Right cardiac atrium (tissue), 5 donors: ENCODE results near the gene CANT1. TPM values are rescaled to one million over a fixed set of nuclear protein-coding genes. Genes with fewer than 3 reads are reported as not detected.

Experiments
- ATAC-seq, 2 donors: fragments of 200-7000 bp; cut with Tn5 transposase; one replicate each; pipeline versions ENCODE4 v1.8.0 to v1.9.1; 2020; ENCODE audit warnings: moderate library complexity in 2 of 2, mild to moderate bottlenecking in 1 of 2
- DNase-seq, 3 donors: peaks; one replicate each; pipeline ENCODE4 v3.0.0-alpha.2; 2020
- H3K27ac ChIP-seq: one replicate; pipeline ENCODE4 v1.5.1; 2013; ENCODE audit warnings: mild to moderate bottlenecking, low read length, control low read depth, moderate library complexity
- H3K27me3 ChIP-seq: one replicate; pipeline ENCODE4 v1.6.1; 2013; ENCODE audit not compliant: control insufficient read depth, insufficient read depth
- H3K4me1 ChIP-seq: one replicate; pipeline ENCODE4 v1.6.1; 2013; ENCODE audit warnings: low read length; ENCODE audit not compliant: control insufficient read depth, insufficient read depth
- H3K4me3 ChIP-seq: one replicate; pipeline ENCODE4 v1.5.1; 2013; ENCODE audit warnings: low read length, control low read depth
- H3K9me3 ChIP-seq: one replicate; pipeline ENCODE4 v1.6.1; 2013; ENCODE audit warnings: low read length; ENCODE audit not compliant: control insufficient read depth
- whole genome bisulfite sequencing: extraction: QIAGEN DNeasy Blood & Tissue Kit; methylation state at CpG from one replicate; pipeline ENCODE4 v1.1.7; 2013; 5-methylcytosine and 5-hydroxymethylcytosine counted together
- intact Hi-C, 4 donors: fragments of 100-400 bp; cut with DNase I; formaldehyde crosslinking; loops; one replicate each; pipeline versions ENCODE4 v1.11.0 to v1.14.0; 2022 to 2023
- polyA plus RNA-seq: library from polyadenylated mRNA; stranded (reverse); fragments of 200-250 nt; gene quantifications from one replicate; pipeline ENCODE4 v1.2.3, GENCODE V29; 2013
- total RNA-seq, 4 donors: library from RNA; stranded (reverse); fragmentation: NEBNext Ultra II Directional; extraction: Animal tissue kit (Norgen Biotek cat#: 25700); gene quantifications; one replicate each; pipeline ENCODE4 v1.2.1, GENCODE V29; 2021
- donor health status: healthy with polysubstance abuse.
- donor health status: DM: no; HTN: yes; CAD: no.
- donor health status: DM: no; HTN: no; CAD: no.
- donor health status: DM: no; HTN: yes; CAD: no; lungs with severe emphysema.
- donor health status: DM: yes; HTN: yes; CAD: no.

CANT1 gene
- total and polyA plus RNA-seq, 5 donors, result 13.6 to 38.8 (median 32.5) TPM

GRCh38 chr17:79018370-79018695 lies 8.8 kb upstream of the CANT1 start:
- WGBS, result 98% methylated on average over 3 of the region's 3 CpGs
- no peaks in the 10 kb centered on the region for H3K27me3 ChIP-seq
- ATAC-seq, result no peak
- intact Hi-C loops, result loop anchor here in 1 of 4 donors (10.0 kb wide), 1 partner anchor 66 kb away; no protein-coding TSS in a partner anchor
- H3K4me1 ChIP-seq, result peaks cover 18% of the 10 kb centered on the region
- H3K4me3 ChIP-seq, result no peak overlapping the region
- no peak overlapping the region for H3K27ac ChIP-seq
- DNase-seq, result peak in 1 of 3 donors; percentile 4
- H3K9me3 ChIP-seq, result no peaks in the 10 kb centered on the region

DNA sequence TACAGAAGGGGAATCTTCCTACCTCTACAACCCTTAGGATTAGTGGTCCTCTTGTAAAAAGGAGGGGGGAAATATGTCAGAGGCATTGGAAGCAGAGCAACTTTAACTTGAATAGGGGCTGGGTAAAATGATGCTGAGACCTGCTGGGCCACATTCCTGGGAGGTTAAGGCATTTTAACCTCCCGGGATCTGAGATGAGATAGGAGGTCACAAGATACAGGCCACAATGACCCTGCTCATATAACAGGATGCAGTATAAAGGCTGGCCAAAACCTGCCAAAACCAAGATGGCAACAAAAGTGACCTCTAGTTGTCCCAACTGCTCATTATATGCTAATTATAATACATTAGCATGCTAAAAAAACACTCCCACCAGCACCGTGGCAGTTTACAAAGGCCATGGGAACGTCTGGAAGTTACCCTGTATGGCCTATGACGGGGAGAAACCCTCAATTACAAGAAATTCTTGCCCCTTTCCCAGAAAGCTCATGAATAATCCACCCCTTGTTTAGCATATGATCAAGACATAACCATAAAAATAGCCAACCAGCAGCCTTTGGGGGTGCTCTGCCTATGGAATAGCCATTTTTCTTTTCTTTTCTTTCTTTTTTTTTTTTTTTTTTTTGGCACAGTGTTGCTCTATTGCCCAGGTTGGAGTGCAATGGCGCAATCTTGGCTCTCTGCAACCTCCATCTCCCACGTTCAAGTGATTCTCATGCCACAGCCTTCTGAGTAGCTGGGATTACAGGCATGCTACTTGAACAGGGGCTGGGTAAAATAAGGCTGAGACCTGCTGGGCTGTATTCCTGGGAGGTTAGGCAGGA lies 8.2 kb upstream of the CANT1 start:
- H3K9me3 ChIP-seq, result no peaks in the 10 kb centered on the region
- no peak overlapping the region for H3K27ac ChIP-seq
- DNase-seq, result no peak
- intact Hi-C loops, result loop anchor here in 1 of 4 donors (10.0 kb wide), 1 partner anchor 67 kb away; no protein-coding TSS in a partner anchor
- no peak overlapping the region for H3K4me3 ChIP-seq
- H3K27me3 ChIP-seq, result no peaks in the 10 kb centered on the region
- H3K4me1 ChIP-seq, result peaks cover 15% of the 10 kb centered on the region
- ATAC-seq, result no peak
- 71% methylated on average over 6 of the region's 6 CpGs for WGBS

- H3K4me1 ChIP-seq, result peaks cover 4% of the 10 kb centered on the region
- no peak overlapping the region for H3K4me3 ChIP-seq
- ATAC-seq (no peak), DNase-seq (no peak)
- H3K27ac ChIP-seq, result no peak overlapping the region
- H3K9me3 ChIP-seq, result no peaks in the 10 kb centered on the region
- H3K27me3 ChIP-seq, result no peaks in the 10 kb centered on the region
- 84% methylated on average over 2 of the region's 2 CpGs for WGBS
- intact Hi-C loops, result loop anchor here in 1 of 4 donors (10.0 kb wide), 1 partner anchor 71 kb away; no protein-coding TSS in a partner anchor
Observed at GRCh38 chr17:79014158-79014758, 4.7 kb upstream of the CANT1 start.

DNA sequence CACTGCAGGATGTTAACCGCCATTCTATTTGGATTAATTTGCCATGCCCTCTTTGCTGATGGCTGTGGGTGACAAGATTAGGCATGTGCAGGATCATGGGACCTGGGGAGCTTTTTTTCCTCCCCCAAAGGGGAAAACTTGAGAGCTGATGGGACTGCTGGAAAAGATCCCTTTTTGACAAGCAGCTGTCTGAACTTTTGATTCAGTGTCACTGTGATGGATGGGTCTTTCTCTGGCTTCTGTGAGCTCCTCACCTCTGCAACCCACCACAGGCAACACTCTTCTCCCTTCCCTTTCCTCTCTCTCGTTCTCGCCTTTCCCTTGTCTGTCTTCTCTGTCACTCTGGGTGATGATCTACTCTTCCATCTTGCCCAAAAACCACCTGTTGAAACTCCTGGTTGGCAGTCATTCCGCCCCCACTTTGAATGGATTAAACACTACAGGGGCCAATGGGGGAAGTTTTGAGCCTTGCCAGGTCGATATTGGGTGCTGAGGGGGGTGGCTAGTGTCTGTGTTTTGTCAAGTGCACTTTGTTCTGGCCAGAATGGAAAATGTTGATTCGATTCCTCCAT lies 3.1 kb upstream of the CANT1 start:
- no peak overlapping the region for H3K4me3 ChIP-seq
- peaks cover 12% of the 10 kb centered on the region for H3K4me1 ChIP-seq
- intact Hi-C loops, result loop anchor here in 1 of 4 donors (10.0 kb wide), 1 partner anchor 72 kb away; no protein-coding TSS in a partner anchor
- no peaks in the 10 kb centered on the region for H3K9me3 ChIP-seq
- no peaks in the 10 kb centered on the region for H3K27me3 ChIP-seq
- H3K27ac ChIP-seq, result no peak overlapping the region
- no peak for ATAC-seq
- WGBS, result 75% methylated on average over 6 of the region's 6 CpGs
- no peak for DNase-seq

DNA sequence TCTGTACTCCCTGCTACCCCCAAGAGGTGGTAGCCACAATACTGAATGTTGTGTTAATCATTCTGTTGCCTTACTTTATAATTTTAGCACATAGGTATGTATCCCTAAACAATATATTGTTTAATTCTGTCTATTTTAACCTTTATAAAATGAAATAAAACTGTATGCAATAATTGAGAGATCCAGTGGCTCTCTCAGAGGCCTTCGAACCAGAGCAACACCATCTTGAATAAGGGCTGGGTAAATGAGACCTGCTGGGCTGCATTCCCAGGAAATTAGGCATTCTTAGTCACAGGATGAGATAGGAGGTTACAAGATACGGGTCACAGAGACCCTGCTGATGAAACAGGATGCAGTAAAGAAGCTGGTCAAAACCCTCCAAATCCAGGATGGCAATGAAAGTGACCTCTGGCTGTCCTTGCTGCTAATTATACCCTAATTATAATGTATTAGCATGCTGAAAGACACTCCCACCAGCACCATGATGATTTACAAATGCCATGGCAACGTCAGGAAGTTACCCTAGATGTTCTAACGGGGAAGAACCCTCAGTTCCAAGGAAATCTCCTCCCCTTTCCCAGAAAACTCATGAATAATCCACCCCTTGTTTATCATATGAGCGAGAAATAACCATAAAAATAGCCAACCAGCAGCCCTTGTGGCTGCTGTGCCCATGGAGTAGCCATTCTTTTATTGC lies 2.0 kb upstream of the CANT1 start:
- 65% methylated on average over 5 of the region's 5 CpGs for WGBS
- ATAC-seq (peak in 1 of 2 donors; percentile 44), DNase-seq (no peak)
- intact Hi-C loops, result loop anchor here in 1 of 4 donors (10.0 kb wide), 1 partner anchor 73 kb away; no protein-coding TSS in a partner anchor
- Histone ChIP-seq H3K4me1 (peaks cover 15% of the 10 kb centered on the region), H3K27me3 (no peaks in the 10 kb centered on the region), H3K27ac (no peak overlapping the region), H3K4me3 (no peak overlapping the region), H3K9me3 (no peaks in the 10 kb centered on the region)

DNA sequence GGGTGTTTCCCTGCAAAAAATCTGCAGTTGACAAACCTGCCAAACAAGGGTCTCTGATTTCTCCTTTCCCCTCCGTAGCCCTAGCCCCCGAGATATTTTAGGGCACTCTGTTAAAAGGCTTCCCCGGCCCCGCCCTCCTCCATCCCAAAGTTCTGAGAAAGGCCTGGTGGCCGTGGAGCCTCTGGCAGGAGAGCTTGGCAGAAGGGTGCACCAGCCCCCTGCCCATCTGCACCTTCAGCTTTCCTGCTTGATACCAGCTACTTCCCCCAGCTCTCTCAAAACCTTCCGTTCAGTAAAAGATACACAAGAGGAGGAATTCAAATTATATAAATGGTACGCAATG lies 711 bp upstream of the CANT1 start:
- 61% methylated on average over 7 of the region's 7 CpGs for WGBS
- Histone ChIP-seq H3K27ac (peak overlapping the region; percentile 85), H3K4me3 (peak overlapping the region; percentile 86), H3K4me1 (peaks cover 20% of the 10 kb centered on the region), H3K9me3 (no peaks in the 10 kb centered on the region), H3K27me3 (no peaks in the 10 kb centered on the region)
- intact Hi-C loops, result loop anchor here in 1 of 4 donors (10.0 kb wide), 1 partner anchor 75 kb away; no protein-coding TSS in a partner anchor
- ATAC-seq (no peak), DNase-seq (peak in 2 of 3 donors; percentile 44 to 59)

GRCh38 chr17:79008666-79009387 lies 737 bp downstream of the CANT1 start:
- DNase-seq (peak in 2 of 3 donors; percentile 47 to 54), ATAC-seq (peak in 1 of 2 donors; percentile 4)
- peak overlapping the region; percentile 86 for H3K4me3 ChIP-seq
- WGBS, result 37% methylated on average over 7 of the region's 7 CpGs
- peak overlapping the region; percentile 71 for H3K27ac ChIP-seq
- H3K9me3 ChIP-seq, result no peaks in the 10 kb centered on the region
- H3K4me1 ChIP-seq, result peaks cover 22% of the 10 kb centered on the region
- H3K27me3 ChIP-seq, result no peaks in the 10 kb centered on the region
- intact Hi-C loops, result no loop called here

- no peak overlapping the region for H3K4me3 ChIP-seq
- intact Hi-C loops, result no loop called here
- peak in 2 of 3 donors; percentile 45 to 46 for DNase-seq
- H3K27ac ChIP-seq, result no peak overlapping the region
- no peaks in the 10 kb centered on the region for H3K27me3 ChIP-seq
- peak; percentile 5 to 16 for ATAC-seq
- no peaks in the 10 kb centered on the region for H3K9me3 ChIP-seq
- H3K4me1 ChIP-seq, result peaks cover 22% of the 10 kb centered on the region
- 78% methylated on average over 21 of the region's 21 CpGs for WGBS
Observed at GRCh38 chr17:79007504-79008381, 1.8 kb downstream of the CANT1 start.

GRCh38 chr17:79006794-79007503 lies 2.6 kb downstream of the CANT1 start:
- Histone ChIP-seq H3K27ac (no peak overlapping the region), H3K9me3 (no peaks in the 10 kb centered on the region), H3K27me3 (no peaks in the 10 kb centered on the region), H3K4me1 (peaks cover 22% of the 10 kb centered on the region), H3K4me3 (no peak overlapping the region)
- ATAC-seq (no peak), DNase-seq (peak in 1 of 3 donors; percentile 54)
- WGBS, result 84% methylated on average over 19 of the region's 19 CpGs
- intact Hi-C loops, result no loop called here
